22Rv1 (cell line): ENCODE data around the gene MPP4.

Experiments
- CTCF ChIP-seq: fragments of 450-650 bp; IDR thresholded peaks from 2 replicates; pipeline ENCODE4 v1.5.1; 2017; ENCODE audit warnings: mild to moderate bottlenecking
- ZFX ChIP-seq: fragments of 450-650 bp; IDR thresholded peaks from 2 replicates; pipeline ENCODE4 v1.6.1; 2017; ENCODE audit warnings: antibody characterized with exemption, borderline replicate concordance

GRCh38 chr2:201746551-201746950 is 48.1 kb upstream of the MPP4 start:
- TF ChIP-seq CTCF = no peak
- no peak for TF ChIP-seq ZFX
